SK-N-SH (cell line): ENCODE data around the gene APBB2.

Experiments
- CTCF ChIP-seq: fragments of 200-600 bp; sonication (generic); IDR thresholded peaks from 2 replicates; pipeline ENCODE4 v1.6.1; 2017; ENCODE audit warnings: antibody characterized with exemption, mild to moderate bottlenecking, moderate library complexity
- EZH2phosphoT487 ChIP-seq: fragments of 200-600 bp; sonication (generic); IDR thresholded peaks from 2 replicates; pipeline ENCODE4 v1.6.1; 2017; ENCODE audit warnings: low read depth, mixed run types, mild to moderate bottlenecking, antibody characterized with exemption, moderate library complexity, borderline replicate concordance
- FOXM1 ChIP-seq: IDR thresholded peaks from 2 replicates; pipeline ENCODE4 v1.4.0; 2012; ENCODE audit warnings: low read depth, mild to moderate bottlenecking
- JUND ChIP-seq: IDR thresholded peaks from 2 replicates; pipeline ENCODE4 v1.4.0; 2012
- RFX5 ChIP-seq: IDR thresholded peaks from 2 replicates; pipeline ENCODE4 v1.6.1; 2012; ENCODE audit warnings: mild to moderate bottlenecking, improper control_type of control experiment, low read length

GRCh38 chr4:41122309-41122708 is 92.0 kb downstream of the APBB2 start:
- TF ChIP-seq FOXM1 (no peak), CTCF (no peak), JUND (no peak), RFX5 (no peak), EZH2phosphoT487 (no peak)
